Right lobe of liver (tissue), 6 donors: ENCODE data around the gene LILRB1. TPM values are rescaled to one million over a fixed set of nuclear protein-coding genes. Genes with fewer than 3 reads are reported as not detected.

ENCODE experiments used
- ATAC-seq, 4 donors: fragments of 200-7000 bp; cut with Tn5 transposase; one replicate each; pipeline ENCODE4 v1.9.1; 2020; ENCODE audit warnings: mild to moderate bottlenecking in 4 of 4, moderate library complexity in 4 of 4
- DNase-seq, 3 donors: peaks; one replicate each; pipeline ENCODE4 v3.0.0-alpha.2; 2020
- H3K27ac ChIP-seq, 3 donors: fragments of 200-600 bp; one replicate each; pipeline ENCODE4 v1.8.0; 2022
- H3K27me3 ChIP-seq, 2 donors: fragments of 200-600 bp; one replicate each; pipeline ENCODE4 v1.8.0; 2022
- H3K36me3 ChIP-seq, 4 donors: fragments of 200-600 bp; sonication (generic) in 1 of 4; one replicate each; pipeline versions ENCODE4 v1.5.1 to v1.8.0; 2017 to 2022; ENCODE audit warnings: control low read depth in 1 of 4
- H3K4me1 ChIP-seq, 4 donors: fragments of 200-600 bp; sonication (generic) in 1 of 4; one replicate each; pipeline versions ENCODE4 v1.5.1 to v1.8.0; 2017 to 2022; ENCODE audit warnings: control low read depth in 1 of 4
- H3K4me3 ChIP-seq, 3 donors: fragments of 200-600 bp; one replicate each; pipeline ENCODE4 v1.8.0; 2022
- H3K9me3 ChIP-seq, 4 donors: fragments of 200-600 bp; sonication (generic) in 1 of 4; one replicate each; pipeline versions ENCODE4 v1.5.1 to v1.8.0; 2017 to 2022; ENCODE audit warnings: control low read depth in 1 of 4
- CTCF ChIP-seq, 4 donors: fragments of 200-600 bp in 3 of 4; fragments of 450-650 bp in 1 of 4; IDR thresholded peaks; one replicate each; pipeline versions ENCODE4 v1.5.1 to v1.8.0; 2016 to 2022; ENCODE audit warnings: antibody characterized with exemption in 4 of 4, mild to moderate bottlenecking in 2 of 4
- POLR2A ChIP-seq: fragments of 450-650 bp; IDR thresholded peaks from one replicate; pipeline ENCODE4 v1.6.1; 2017; ENCODE audit warnings: antibody characterized with exemption, mild to moderate bottlenecking
- whole genome bisulfite sequencing: methylation state at CpG from one replicate; pipeline ENCODE4 v1.1.6; 2018; ENCODE audit warnings: low coverage, low lambda C conversion rate; ENCODE audit not compliant: insufficient coverage; ENCODE audit errors: missing lambda C conversion rate; 5-methylcytosine and 5-hydroxymethylcytosine counted together
- intact Hi-C, 2 donors: fragments of 100-400 bp; cut with DNase I; formaldehyde crosslinking; loops; one replicate each; pipeline versions ENCODE4 v1.11.2 to v1.14.1; 2022
- total RNA-seq, 6 experiments: library from RNA; depleted of rRNA in 2 of 6; stranded (reverse); fragments of >200 nt in 2 of 6; fragmentation: NEBNext Ultra II Directional in 3 of 6; extraction: Animal tissue kit (Norgen Biotek cat#: 25700) in 3 of 6; gene quantifications; one replicate each; pipeline versions ENCODE4 v1.1.0 to v1.2.4, GENCODE V29; 2016 to 2023
- donor health status: DM: no; HTN: yes; CAD: no.
- donor health status: DM: no; HTN: no; CAD: no.
- donor health status: DM: no; HTN: no; CAD: no.
- donor health status: DM: no; HTN: yes; CAD: no.
- donor health status: DM: no; HTN: yes; CAD: no.

LILRB1 gene
- total RNA-seq, 6 experiments from 2014 or later = 1.7 to 21.9 (median 4.1) TPM

GRCh38 chr19:54608205-54608604, 22.1 kb upstream of the LILRB1 start:
- DNase-seq (no peak), ATAC-seq (no peak)
- 38% methylated on average over 3 of the region's 7 CpGs for WGBS
- no peak overlapping the region for H3K27ac ChIP-seq
- no peak for TF ChIP-seq POLR2A
- no peak for TF ChIP-seq CTCF (IDR thresholded peaks at IDR 0.05)
- no peaks in the 10 kb centered on the region for H3K9me3 ChIP-seq
- no peak overlapping the region for H3K4me3 ChIP-seq
- H3K4me1 ChIP-seq = no peaks in the 10 kb centered on the region
- intact Hi-C loops = no loop called here
- no peaks in the 10 kb centered on the region for H3K27me3 ChIP-seq
- H3K36me3 ChIP-seq = no peaks in the 10 kb centered on the region

- Histone ChIP-seq H3K27me3 (no peaks in the 10 kb centered on the region), H3K36me3 (no peaks in the 10 kb centered on the region), H3K27ac (no peak overlapping the region), H3K9me3 (no peaks in the 10 kb centered on the region), H3K4me1 (no peaks in the 10 kb centered on the region), H3K4me3 (no peak overlapping the region)
- no peak for TF ChIP-seq CTCF (IDR thresholded peaks at IDR 0.05)
- ATAC-seq (peak in 1 of 4 donors; percentile 33), DNase-seq (no peak)
- intact Hi-C loops = no loop called here
- 62% methylated on average over 6 of the region's 15 CpGs for WGBS
Observed at GRCh38 chr19:54608792-54609191, 21.5 kb upstream of the LILRB1 start.

GRCh38 chr19:54609356-54609791, 20.9 kb upstream of the LILRB1 start:
- WGBS = 78% methylated on average over 4 of the region's 26 CpGs
- no peaks in the 10 kb centered on the region for H3K4me1 ChIP-seq
- DNase-seq (no peak), ATAC-seq (no peak)
- intact Hi-C loops = no loop called here
- H3K36me3 ChIP-seq = no peaks in the 10 kb centered on the region
- no peak overlapping the region for H3K27ac ChIP-seq
- no peaks in the 10 kb centered on the region for H3K9me3 ChIP-seq
- no peak overlapping the region for H3K4me3 ChIP-seq
- TF ChIP-seq CTCF (IDR thresholded peaks at IDR 0.05) (no peak), POLR2A (no peak)
- H3K27me3 ChIP-seq = no peaks in the 10 kb centered on the region

GRCh38 chr19:54612428-54612827, 17.9 kb upstream of the LILRB1 start:
- 56% methylated on average over 1 of the region's 1 CpG for WGBS
- H3K36me3 ChIP-seq = no peaks in the 10 kb centered on the region
- H3K4me3 ChIP-seq = no peak overlapping the region
- intact Hi-C loops = no loop called here
- DNase-seq = no peak
- no peak for ATAC-seq
- TF ChIP-seq CTCF (IDR thresholded peaks at IDR 0.05) = no peak
- TF ChIP-seq POLR2A = no peak
- no peak overlapping the region for H3K27ac ChIP-seq
- no peaks in the 10 kb centered on the region for H3K27me3 ChIP-seq
- H3K9me3 ChIP-seq = no peaks in the 10 kb centered on the region
- H3K4me1 ChIP-seq = no peaks in the 10 kb centered on the region

- Histone ChIP-seq H3K9me3 (no peaks in the 10 kb centered on the region), H3K36me3 (no peaks in the 10 kb centered on the region), H3K4me1 (no peaks in the 10 kb centered on the region), H3K27ac (no peak overlapping the region), H3K27me3 (no peaks in the 10 kb centered on the region), H3K4me3 (no peak overlapping the region)
- TF ChIP-seq POLR2A (no peak), CTCF (IDR thresholded peaks at IDR 0.05) (no peak)
- DNase-seq (no peak), ATAC-seq (no peak)
- WGBS = 62% methylated on average over 1 of the region's 1 CpG
- intact Hi-C loops = no loop called here
Observed at GRCh38 chr19:54614726-54615125, 15.6 kb upstream of the LILRB1 start.
